Anterior cingulate cortex (tissue), 58 donors: Measurements from ENCODE around the gene IGFBP4.
A peak's percentile ranks its signal among the peaks of the same experiment; 100 is the strongest.

Experiments
- DNase-seq, 58 donors: peaks; one replicate each; lab custom pipeline; 2025; lab: John Stamatoyannopoulos, UW

Gene IGFBP4

DNA sequence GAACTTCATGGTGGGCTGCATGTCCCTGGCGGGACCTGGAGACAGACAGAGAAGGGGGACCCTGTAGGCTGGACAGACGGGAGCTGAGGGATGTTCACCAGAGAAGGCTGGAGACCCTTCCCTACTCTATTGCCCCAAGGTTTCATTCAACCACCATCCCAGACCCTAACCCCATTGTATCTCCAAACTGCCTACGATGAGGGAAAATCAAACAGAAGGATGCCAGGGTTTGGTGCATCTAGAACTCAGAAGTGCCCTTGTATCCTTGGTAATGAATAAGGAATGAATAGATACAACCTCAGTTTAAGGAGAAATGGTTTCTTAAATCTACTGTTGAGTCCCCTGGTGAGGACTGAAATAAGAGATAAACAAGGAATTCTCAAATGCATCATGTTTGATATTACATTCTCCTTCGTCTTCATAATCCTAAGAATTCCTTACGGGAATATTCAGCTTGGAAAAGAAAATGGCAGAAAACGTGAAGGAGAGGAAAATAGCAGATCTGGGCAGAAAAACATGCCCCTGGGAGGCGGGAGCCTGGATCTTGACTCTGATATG lies 41.8 kb downstream of the IGFBP4 start:
- DNase-seq, result no peak

DNA sequence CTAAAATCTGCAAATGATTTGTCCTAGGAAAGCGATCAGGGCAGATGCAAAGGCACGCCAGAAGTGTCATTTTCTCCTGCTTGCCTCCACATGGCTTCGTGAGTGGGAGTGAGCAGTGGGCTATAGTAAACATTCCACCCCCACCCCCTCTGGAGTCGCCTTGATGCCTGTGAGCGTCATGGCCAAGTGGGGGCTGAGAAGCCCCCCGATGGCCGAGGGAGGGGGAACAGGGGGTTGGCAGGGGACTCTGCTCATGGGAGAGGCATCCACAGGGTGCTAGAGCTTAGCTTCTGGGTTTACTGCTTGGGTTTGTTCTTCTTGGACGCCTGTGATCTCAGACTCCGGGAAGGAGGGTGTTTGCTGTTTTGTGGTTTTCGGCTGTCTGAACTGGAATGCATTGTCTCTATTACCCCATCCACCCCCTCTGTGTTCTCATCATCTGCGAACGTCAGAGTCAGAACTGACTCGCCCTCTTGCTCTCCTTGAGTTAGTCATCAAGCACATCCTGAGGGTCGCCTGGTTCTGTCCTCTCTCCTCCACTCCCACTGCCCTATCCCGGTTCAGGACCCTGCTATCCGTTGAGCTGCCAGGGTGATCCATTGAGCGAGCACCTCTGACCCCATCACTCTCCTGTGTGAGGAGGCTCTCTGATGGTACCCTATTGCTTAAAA lies 42.7 kb downstream of the IGFBP4 start:
- no peak for DNase-seq

DNA sequence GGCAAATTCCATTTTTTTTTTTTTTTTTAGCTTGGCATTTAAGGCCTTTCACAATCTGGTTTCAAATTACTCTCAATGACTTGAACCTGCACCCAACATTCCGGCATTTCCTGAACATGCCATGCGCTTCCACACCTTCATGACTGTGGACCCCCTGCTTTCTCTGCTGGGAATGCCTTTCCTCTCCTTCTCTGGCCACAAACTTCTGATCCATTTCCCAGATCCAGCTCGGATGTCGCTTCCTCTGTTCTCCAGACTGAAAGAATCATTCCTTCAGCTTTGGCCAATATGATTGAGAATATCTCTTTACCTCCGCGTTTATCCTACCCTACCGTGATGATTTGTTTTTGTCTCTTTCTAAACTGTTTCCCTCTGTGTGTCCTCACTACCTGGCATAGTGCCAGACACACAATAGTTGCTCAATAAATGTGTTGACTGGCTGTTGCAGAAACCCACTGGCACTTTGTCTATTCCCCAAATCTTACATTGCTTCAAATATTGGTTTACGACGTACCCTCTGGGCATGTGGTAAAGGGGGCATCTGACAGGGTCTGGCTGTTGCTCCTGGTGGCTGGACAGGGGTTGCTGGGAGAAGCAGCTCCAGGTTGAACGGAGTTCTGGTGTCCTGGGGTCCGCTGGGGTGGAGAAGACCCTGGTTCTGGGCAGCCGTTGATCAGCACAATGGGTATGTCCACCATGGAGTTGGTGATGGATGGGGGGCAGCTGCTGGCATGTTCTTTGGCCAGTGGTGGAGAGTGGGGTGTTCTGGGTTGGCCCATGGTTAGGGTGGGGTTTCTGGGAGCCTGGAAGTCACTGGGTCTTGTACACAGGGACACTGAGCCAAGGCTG lies 43.5 kb downstream of the IGFBP4 start:
- DNase-seq, result no peak

DNA sequence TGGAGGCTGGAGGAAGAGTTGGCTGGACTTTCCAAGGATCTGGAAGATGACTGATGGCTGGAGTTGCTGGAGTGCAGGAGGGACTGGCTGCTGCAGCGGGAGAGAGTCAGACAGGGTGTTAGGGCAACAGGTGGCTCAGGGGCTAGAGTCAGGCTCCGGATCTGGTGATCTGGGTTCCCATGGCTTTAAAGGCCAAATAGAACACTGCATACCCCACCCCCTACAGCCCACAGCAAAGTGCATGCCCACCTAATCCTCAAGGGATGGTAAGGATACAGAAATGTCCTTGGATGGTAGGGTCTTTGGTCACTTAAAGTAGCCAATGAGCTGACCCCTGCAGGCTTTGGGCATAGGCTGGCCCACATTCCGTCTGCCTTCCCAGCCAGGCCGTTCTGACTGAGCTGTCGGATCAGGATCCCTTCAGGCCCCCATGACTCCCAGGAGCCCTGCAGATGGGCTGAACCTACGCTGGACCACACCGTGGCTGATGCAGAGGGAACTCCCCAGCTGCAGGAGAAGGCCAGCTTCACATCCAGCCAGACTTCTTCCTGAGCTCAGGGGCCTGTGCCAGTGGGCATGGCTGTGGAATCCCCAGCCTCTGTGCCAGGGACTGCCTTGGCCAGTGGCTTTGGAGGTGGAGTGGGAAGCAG lies 44.2 kb downstream of the IGFBP4 start:
- DNase-seq, result no peak

DNA sequence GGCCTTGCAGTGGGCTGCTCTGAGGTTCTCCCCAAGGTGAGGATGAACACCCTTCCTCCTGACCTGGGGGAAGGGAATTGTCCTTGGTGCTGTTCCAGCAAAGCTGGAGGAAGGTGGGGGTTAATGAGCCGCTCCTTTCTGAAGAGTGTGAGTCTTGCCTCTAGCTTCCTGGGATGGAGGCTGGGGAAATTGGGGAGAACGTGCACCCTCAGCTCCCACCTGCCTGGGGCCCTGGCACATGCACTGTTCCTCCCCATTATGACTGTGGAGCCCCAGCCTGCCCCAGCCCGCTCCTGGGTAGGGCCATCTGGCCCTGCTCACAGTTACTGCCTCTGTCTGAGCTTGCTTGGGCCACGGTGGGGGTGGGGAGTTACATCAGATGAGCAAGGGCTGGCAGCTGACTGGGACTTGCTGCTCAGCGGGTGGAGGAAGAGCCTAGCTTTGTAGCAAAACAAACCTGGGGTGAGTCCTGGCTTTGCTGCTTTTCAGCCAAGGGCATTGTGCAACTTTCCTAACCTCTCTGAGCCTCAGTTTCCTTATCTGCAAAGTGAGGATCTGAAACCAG lies 47.1 kb downstream of the IGFBP4 start:
- peak in 49 of 58 donors; percentile 3 to 85 (median 52) for DNase-seq

DNA sequence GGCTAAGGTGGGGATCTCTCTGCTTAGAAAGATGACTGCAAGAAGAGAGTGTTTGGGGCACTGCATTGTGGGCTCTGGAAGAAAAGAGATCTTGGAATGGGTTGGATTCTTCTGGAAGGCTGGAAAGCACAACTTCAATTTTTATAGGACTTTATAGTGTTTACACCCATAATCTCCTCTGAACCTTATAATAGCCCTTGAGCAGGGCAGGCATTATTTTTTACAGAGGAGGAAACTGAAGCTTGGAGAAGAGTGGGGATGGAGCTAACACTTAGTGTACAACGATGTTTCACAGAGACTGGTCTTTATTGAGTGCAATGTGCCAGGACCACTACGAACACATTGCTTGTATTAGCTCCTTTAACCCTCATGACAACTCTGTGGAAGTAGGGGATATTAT lies 47.7 kb downstream of the IGFBP4 start:
- DNase-seq, result no peak

DNA sequence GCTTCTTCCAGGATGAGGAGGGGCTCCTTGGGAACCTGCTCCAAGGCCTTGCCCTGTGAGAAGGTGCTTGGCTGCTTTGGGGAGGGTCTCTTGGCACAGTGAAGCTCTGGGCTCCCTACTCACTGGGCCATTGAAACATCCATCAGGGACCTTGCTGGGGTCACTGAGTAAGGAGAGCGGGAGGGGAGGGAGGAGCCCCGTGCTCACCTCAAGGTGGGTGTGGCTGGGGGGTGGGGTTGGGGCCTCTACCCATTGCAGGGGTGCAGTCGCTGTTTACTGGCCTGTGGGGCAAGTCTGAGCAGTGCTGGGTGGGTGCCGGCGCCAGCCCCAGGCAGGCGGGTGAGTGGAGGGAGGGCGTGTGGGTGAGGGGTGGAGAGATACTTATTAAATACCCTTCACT lies 48.2 kb downstream of the IGFBP4 start:
- DNase-seq, result no peak

DNA sequence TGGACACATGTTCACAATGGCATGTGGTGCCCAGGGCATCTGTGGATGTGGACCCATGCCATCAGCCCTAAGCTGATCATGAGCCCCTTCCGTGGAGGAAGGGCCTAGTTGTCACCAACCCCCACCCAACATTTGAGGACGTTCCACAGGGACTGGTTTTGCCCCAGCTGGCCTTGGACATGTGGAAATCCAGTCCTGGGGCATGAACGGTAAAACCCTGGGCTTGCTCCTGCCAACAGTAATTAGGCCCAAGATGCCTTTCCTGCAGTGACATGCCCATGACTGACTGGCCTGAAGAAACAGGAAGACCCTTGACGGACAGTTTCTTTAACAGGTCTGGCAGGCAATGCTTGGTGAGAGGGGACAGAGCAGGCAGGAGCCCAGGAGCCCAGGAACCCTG lies 50.4 kb downstream of the IGFBP4 start:
- no peak for DNase-seq

DNA sequence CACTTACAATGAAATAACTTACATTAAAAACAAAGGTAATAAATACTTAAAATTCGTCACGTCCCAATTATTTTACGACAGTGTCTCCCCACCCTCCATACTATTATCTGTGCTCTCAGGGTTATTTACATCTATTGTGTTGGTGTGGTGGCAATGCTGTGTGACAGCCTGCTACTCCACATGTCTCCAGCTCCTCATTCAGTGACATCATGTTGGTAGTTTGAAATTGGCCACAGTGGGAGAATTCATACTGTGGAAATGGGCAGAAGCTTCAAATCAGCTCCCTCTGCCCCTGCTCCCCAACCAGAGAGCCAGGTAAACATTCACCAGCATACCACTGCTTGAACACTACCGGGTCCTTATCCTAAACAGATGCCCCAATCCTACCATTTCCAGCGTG lies 51.9 kb downstream of the IGFBP4 start:
- no peak for DNase-seq

DNA sequence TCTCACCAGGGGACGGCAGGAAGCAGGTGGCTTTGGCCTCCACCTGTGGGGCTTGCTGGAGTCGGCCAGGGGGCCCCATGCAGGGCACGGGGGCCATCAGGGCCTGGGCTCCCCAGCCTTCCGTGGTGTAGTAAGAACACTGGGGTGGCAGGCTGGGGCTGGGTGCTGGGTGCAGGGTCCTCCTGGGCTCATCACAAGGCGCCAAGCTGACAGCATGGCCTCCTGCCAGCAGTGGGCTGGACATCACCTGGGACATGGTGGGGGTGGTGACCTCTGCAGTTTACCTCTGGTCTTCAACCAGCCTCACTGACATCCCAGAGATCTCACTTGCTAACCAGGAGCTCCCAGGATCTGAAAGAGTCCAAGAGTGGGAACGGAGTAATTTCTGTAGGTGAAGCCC lies 52.9 kb downstream of the IGFBP4 start:
- no peak for DNase-seq

DNA sequence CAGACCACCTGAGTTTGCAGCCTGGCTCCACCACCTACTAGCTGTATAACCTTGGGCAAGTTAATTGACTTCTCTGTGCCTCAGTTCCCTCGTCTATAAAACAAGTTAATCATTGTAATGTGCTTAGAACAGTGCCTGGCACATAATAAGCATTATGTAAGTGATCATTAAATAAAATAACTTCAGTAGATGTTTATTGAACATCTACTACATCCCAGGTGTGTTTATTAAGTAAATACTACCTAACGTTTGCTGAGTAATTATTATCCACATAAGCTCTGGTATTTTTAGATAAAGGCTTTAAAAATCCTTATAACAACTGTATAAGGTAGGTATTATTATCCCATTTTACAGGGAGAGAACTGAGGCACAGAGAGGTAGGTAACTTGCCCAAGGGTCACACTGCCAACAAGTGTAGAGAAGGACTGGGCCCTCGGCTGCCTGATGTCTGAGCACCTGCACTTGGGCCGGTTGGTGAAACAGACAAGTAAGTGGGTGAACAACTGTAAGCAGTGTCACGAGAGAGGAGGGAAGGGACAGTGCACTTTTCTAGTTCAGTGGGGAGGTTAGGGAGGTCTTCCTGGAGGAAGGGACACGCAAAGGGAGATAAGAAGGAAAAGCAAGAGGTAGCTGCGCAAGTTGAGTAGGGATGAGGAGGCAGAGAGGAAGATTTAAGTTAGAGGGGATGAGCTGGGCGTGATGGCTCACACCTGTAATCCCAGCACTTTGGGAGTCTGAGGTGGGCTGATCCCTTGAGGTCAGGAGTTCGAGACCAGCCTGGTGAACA lies 53.6 kb downstream of the IGFBP4 start:
- no peak for DNase-seq

DNA sequence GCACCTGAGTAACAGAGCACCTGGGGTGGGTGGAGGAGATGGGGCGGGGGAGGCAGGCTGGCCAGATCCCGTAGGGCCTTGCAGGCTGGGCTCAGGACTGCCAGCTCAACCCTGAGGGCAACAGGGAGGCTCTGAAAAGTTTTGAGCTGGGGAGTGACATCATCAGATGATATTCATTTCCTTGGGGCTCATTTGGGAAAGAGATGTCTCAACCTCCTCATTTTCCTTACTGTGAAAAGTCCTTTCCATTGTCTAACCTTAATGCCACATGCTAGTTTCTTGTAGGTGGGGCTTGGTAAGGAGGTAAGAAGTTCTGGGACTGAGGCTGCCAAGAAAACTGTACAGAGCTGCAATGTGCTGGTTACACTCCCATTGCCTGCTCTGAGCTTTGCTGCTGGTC lies 54.4 kb downstream of the IGFBP4 start:
- DNase-seq, result no peak

DNA sequence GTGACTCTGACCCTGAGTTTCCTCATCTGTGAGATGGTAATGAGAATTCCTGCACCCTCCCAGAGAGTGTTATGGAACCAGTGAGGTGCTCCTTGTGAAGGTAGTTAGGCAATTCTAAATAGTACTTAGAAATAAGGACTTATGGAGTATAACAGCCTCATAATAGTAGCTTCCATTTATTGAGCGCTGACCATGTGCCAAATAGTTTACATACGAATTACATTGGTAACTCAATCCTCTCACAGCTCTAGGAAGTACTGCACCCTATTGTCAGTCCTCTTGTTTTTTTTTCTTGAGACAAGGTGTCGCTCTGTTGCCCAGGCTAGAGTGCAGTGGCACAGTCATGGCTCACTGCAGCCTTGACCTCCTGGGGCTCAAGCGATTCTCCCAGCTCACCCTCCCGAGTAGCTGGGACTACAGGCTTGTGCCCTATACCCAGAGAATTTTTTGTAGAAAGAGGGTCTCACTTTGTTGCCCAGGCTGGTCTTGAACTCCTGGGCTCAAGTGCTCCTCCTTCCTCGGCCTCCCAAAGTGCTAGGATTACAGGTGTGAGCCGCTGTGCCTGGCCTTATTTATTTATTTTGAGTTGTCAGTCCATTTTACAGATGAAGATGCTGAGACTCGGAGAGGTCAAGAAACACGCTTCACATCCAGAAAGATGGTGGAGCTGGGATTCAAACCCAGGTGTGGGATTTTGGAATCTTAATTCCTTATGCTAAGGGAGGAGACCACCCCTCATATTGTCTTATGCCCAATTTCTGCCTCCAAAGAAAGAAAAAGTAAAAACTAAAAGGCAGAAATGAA lies 55.2 kb downstream of the IGFBP4 start:
- no peak for DNase-seq

DNA sequence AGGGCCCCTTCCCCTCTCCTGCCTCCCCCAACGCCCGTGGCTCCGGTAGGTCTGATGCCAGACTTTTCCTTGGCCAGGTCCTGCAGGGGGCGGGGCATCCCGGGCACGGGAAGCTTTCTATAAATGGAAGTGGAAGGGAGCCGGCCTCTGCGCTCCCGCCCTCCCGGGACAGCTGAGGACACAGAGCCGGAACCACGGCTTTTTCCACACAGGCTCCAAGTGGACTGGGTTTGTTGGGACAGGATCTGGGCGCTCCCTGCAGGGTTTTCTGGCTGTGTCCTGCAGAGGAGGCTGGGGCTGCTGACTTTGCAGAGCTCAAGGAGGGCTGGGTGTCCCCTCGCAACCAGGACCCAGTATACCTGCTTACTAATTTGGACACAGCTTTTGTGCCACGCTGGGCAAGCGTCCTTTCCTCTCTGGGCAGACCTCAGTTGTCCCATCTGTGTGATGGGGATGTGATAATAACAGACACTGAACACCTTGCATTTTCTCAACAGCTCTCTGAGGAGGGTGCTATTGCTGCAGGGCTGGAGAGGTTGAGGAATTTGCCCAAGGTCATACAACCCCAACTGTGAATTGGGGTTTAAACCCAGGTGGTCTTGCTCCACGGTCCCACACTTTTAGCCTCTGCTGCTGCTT lies 56.4 kb downstream of the IGFBP4 start:
- DNase-seq, result peak in 41 of 58 donors; percentile 3 to 64 (median 29)

DNA sequence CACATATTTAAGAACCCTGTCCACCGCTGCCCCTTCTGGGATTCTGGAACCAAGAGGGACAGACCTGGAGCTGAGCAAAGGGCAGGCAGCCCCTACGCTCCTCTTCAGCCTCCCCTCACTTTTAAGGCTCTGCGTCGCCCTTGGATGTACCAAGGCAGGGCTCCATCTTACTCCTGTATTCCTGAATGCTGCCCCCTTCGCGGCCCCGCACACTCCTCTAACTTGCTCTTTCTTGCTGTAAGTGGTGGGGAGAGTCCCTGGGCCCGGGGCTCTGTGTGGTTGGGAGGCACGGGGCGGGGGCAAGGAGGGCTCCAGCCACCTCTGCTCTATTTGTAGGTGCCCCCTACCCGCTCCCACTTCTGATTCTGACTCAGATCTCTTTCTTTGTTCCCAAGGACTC lies 56.9 kb downstream of the IGFBP4 start:
- DNase-seq, result no peak

DNA sequence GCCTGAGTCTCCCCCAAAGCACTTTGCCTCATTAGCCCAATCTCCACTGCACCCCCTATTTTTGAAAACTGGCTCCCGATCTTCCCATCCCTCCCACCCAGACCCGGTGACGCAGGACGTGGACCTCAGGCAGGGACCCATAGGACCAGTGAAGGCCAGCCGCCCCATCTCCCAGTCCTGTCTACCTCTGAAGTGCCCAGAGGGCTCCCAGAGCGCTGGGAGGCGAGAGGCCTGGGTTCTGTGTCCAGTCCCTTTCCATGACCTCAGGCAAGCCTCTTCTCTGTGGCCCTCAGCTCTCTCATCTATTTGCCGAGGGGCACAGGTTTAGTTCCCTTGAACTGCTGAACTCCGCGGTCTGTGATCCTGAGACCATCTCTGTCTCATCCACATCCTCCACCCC lies 57.5 kb downstream of the IGFBP4 start:
- DNase-seq, result no peak

DNA sequence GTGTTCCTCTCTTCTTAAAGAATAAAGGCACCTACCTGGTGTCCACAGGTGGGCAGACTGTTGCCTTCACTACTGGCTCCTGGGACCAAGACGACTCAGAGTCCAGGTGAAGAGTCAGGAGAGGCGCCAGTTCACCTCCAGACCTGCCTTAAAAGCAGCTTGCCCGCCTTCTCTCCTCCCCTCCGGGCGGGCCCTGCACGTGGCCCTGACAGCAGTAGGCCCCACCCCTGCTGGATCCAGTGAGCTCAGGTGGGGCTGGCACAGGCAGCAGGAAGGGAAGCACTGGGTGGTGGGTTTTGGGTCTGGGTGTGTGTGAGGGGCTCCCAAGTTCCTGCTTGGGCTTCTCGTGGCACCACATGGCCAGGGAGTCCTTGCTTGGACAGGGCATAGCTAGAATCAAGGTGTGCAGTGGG lies 58.3 kb downstream of the IGFBP4 start, which contains the start of gene TNS4:
TNS4 (minus strand) TSS at position 125 of the 413 bp plus-strand sequence. CDS start 5,198 bp downstream, outside the sequence.
- DNase-seq, result no peak

DNA sequence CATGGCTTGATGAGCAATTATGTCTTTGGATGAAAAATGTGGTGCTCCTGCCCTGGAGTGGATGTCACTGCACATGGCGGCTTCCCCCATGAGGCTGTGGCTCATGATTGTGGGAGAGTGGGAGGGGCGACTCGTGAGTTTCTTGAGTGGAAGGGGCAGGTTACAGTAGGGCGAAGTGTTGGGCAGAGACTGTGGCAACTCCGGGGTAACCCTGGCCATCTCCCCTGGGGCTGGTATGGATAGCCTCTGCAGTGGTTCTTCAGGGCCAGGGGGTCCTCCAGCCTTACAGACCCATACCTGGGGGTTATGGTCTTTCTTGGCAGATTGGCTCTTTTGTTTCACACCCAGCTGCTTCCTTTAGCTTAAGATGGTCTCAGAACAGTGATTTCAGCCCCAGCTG lies 59.5 kb downstream of the IGFBP4 start:
- no peak for DNase-seq

DNA sequence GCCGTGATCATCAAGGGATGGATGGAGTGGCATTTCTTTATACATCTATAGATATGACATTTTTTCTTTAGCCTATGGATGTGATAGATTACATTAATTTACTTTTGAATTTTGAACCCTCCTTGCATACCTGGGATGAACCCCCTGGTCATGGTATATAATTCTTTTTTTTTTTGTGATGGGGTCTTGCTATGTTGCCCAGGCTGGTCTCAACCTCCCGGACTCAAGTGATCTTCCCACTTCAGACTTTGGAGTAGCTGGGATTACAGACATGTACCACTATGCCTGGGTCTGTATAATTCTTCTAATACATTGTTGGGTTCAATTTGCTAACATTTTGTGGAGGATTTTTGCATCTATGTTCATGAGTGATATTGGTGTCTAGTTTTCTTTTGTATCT lies 59.9 kb downstream of the IGFBP4 start:
- DNase-seq, result no peak
